ENCODE results near the gene GIPC2. TPM values are rescaled to one million over a fixed set of nuclear protein-coding genes. Genes with fewer than 3 reads are reported as not detected.

GIPC2 gene
- total RNA-seq, 2 donors from 2014 or later: 26.7 to 35.4 TPM

DNA sequence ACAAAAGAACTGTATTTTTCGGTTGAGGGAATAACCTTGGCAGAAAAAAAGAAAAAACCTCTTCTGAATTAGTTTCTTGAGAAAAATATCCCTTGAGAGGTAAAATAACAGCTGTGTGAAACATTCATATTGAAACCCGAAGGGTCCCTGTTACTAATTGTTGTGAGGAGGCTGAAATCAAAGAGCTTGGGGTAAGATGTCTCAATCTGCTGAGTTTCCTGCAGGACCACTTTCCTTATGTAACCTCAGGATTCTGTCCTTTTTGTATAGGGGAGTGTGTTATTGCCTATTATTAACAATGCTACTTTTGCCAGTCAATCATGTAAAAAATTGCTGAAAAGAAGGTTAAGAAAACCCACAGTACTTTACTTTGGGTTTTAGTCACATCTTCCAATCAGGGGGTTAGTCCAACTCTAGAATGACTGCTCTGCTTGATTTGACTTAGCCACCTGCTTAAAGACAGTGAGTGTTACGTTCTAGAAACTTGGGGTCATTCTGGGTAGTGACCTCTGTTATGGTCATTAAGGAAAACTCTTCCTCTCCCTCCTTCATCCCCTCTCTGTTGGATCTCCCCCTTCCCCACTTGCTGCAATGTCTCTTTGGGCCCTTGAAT is 138.8 kb downstream of the GIPC2 start:
- TF ChIP-seq, protein P1, sequence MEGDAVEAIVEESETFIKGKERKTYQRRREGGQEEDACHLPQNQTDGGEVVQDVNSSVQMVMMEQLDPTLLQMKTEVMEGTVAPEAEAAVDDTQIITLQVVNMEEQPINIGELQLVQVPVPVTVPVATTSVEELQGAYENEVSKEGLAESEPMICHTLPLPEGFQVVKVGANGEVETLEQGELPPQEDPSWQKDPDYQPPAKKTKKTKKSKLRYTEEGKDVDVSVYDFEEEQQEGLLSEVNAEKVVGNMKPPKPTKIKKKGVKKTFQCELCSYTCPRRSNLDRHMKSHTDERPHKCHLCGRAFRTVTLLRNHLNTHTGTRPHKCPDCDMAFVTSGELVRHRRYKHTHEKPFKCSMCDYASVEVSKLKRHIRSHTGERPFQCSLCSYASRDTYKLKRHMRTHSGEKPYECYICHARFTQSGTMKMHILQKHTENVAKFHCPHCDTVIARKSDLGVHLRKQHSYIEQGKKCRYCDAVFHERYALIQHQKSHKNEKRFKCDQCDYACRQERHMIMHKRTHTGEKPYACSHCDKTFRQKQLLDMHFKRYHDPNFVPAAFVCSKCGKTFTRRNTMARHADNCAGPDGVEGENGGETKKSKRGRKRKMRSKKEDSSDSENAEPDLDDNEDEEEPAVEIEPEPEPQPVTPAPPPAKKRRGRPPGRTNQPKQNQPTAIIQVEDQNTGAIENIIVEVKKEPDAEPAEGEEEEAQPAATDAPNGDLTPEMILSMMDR (IDR thresholded peaks at IDR 0.05): no peak
- Histone ChIP-seq H3K27ac (no peak overlapping the region), H3K4me3 (no peak overlapping the region), H3K4me1 (no peaks in the 10 kb centered on the region), H3K9me3 (no peaks in the 10 kb centered on the region), H3K27me3 (no peaks in the 10 kb centered on the region), H3K36me3 (no peaks in the 10 kb centered on the region), H3K9ac (ENCODE audit: low read depth in 2 of 2, low read length in 2 of 2) (no peak overlapping the region)
- no peak for DNase-seq
- intact Hi-C loops (cut with DNase I): no loop called here

Other genes with a start within 250 kb of the GIPC2 start
- gene NEXN, start 157.3 kb upstream of the GIPC2 start, total RNA-seq: 10 to 100 TPM in 1 of 2 donors, 1 to 10 TPM in 1; 1.0 to 10.9 TPM
- gene FUBP1, start 66.9 kb upstream of the GIPC2 start, total RNA-seq: 100 to 1,000 TPM in 1 of 2 donors, 10 to 100 TPM in 1; 81.1 to 118 TPM
- 10 to 100 TPM; 12.2 to 29.3 TPM for gene DNAJB4, start 41.0 kb upstream of the GIPC2 start, total RNA-seq